IMR-90 (cell line): ENCODE measurements around the gene WNT2B. TPM values are rescaled to one million over a fixed set of nuclear protein-coding genes. Genes with fewer than 3 reads are reported as not detected.

Experiments
- ATAC-seq: fragments of 200-7000 bp; cut with Tn5 transposase; 2 replicates; pipeline ENCODE4 v1.9.1; 2020; ENCODE audit warnings: low read depth, mild to moderate bottlenecking, moderate library complexity
- BruUV-seq: library from RNA; stranded (reverse); fragments of 400-500 nt; replicated peaks from 2 replicates; lab custom pipeline; 2021; lab: Mats Ljungman, UMichigan
- CTCF ChIA-PET: fragments of 300-600 bp; formaldehyde crosslinking; extraction: SDS; loops from one replicate; lab custom pipeline; 2021; ENCODE audit warnings: antibody characterized with exemption; lab: Yijun Ruan, JAX
- POLR2A ChIA-PET: fragments of 300-600 bp; sonication (Branson Sonifier 250); formaldehyde crosslinking; loops from one replicate; lab custom pipeline; 2022; ENCODE audit warnings: antibody characterized with exemption; ENCODE audit not compliant: unreplicated experiment; lab: Charles Lee
- DNase-seq: peaks from one replicate; pipeline ENCODE4 v3.0.0; 2013
- H2AFZ ChIP-seq: replicated peaks from 2 replicates; pipeline ENCODE3; 2013; ENCODE audit warnings: low read length, mild to moderate bottlenecking; ENCODE audit not compliant: poor library complexity
- H2AK5ac ChIP-seq: 2 replicates; pipeline ENCODE4 v1.6.1; 2013; ENCODE audit warnings: low read depth, low read length, inconsistent platforms
- H2AK9ac ChIP-seq: replicated peaks from 2 replicates; pipeline ENCODE3; 2013; ENCODE audit warnings: mild to moderate bottlenecking, low read depth, low read length, moderate library complexity; ENCODE audit not compliant: poor library complexity
- H2BK120ac ChIP-seq: 2 replicates; pipeline ENCODE4 v1.6.1; 2013; ENCODE audit warnings: low read depth, low read length, inconsistent platforms
- H2BK15ac ChIP-seq: 3 replicates; pipeline ENCODE4 v1.6.1; 2013; ENCODE audit warnings: low read depth, low read length, inconsistent platforms
- H2BK20ac ChIP-seq: 2 replicates; pipeline ENCODE4 v1.6.1; 2013; ENCODE audit warnings: low read depth, mild to moderate bottlenecking, inconsistent platforms, low read length, moderate library complexity
- H2BK5ac ChIP-seq: 2 replicates; pipeline ENCODE4 v1.6.1; 2013; ENCODE audit warnings: mild to moderate bottlenecking, low read depth, low read length, inconsistent platforms; ENCODE audit not compliant: poor library complexity, severe bottlenecking
- H3K14ac ChIP-seq: replicated peaks from 2 replicates; pipeline ENCODE4 v1.6.1; 2013; ENCODE audit warnings: low read depth, low read length, inconsistent platforms
- H3K18ac ChIP-seq: 2 replicates; pipeline ENCODE4 v1.6.1; 2013; ENCODE audit warnings: low read depth, low read length, control low read depth
- H3K23ac ChIP-seq: 2 replicates; pipeline ENCODE4 v1.6.1; 2013; ENCODE audit warnings: low read depth, low read length, inconsistent platforms
- H3K27ac ChIP-seq: 2 replicates; pipeline ENCODE4 v1.5.1; 2013; ENCODE audit warnings: mild to moderate bottlenecking, control low read depth, low read length; ENCODE audit not compliant: insufficient read depth
- H3K27me3 ChIP-seq: 2 replicates; pipeline ENCODE4 v1.6.1; 2013; ENCODE audit warnings: low read length; ENCODE audit not compliant: control insufficient read depth, insufficient read depth
- H3K36me3 ChIP-seq: 2 replicates; pipeline ENCODE4 v1.6.1; 2013; ENCODE audit warnings: low read length, mixed read lengths; ENCODE audit not compliant: control insufficient read depth, insufficient read depth
- H3K4ac ChIP-seq: 2 replicates; pipeline ENCODE4 v1.6.1; 2013; ENCODE audit warnings: low read depth, low read length, inconsistent platforms
- H3K4me1 ChIP-seq: 2 replicates; pipeline ENCODE4 v1.6.1; 2013; ENCODE audit warnings: low read length, mixed read lengths; ENCODE audit not compliant: control insufficient read depth, insufficient read depth
- H3K4me2 ChIP-seq: 2 replicates; pipeline ENCODE4 v1.6.1; 2013; ENCODE audit warnings: low read depth, mild to moderate bottlenecking, control low read depth, low read length, moderate library complexity
- H3K4me3 ChIP-seq: 2 replicates; pipeline ENCODE4 v1.5.1; 2013; ENCODE audit warnings: low read depth, mild to moderate bottlenecking, control low read depth, low read length, moderate library complexity; ENCODE audit not compliant: insufficient read depth
- H3K56ac ChIP-seq: 2 replicates; pipeline ENCODE4 v1.6.1; 2013; ENCODE audit warnings: low read length, inconsistent platforms; ENCODE audit not compliant: insufficient read depth; ENCODE audit errors: extremely low read depth
- H3K79me1 ChIP-seq, 2 experiments: 2 replicates each; pipeline ENCODE4 v1.6.1; 2013; ENCODE audit warnings: low read length in 2 of 2, inconsistent platforms in 1 of 2, low read depth in 1 of 2
- H3K9ac ChIP-seq: 2 replicates; pipeline ENCODE4 v1.6.1; 2013; ENCODE audit warnings: low read depth, low read length, control low read depth
- H3K9me1 ChIP-seq: 2 replicates; pipeline ENCODE4 v1.6.1; 2013; ENCODE audit warnings: low read length, inconsistent platforms; ENCODE audit not compliant: insufficient read depth
- H3K9me3 ChIP-seq: 2 replicates; pipeline ENCODE4 v1.6.1; 2013; ENCODE audit warnings: low read length; ENCODE audit not compliant: control insufficient read depth, insufficient read depth
- H4K20me1 ChIP-seq: 2 replicates; pipeline ENCODE4 v1.6.1; 2013; ENCODE audit warnings: low read length, inconsistent platforms; ENCODE audit not compliant: insufficient read depth
- H4K5ac ChIP-seq: 2 replicates; pipeline ENCODE4 v1.6.1; 2013; ENCODE audit warnings: mild to moderate bottlenecking, low read depth, low read length, control low read depth
- H4K8ac ChIP-seq, 2 experiments: 2 replicates each; pipeline ENCODE4 v1.6.1; 2013; ENCODE audit warnings: low read depth in 2 of 2, low read length in 2 of 2, control low read depth in 1 of 2, inconsistent platforms in 1 of 2
- H4K91ac ChIP-seq: 2 replicates; pipeline ENCODE4 v1.6.1; 2013; ENCODE audit warnings: low read depth, low read length, inconsistent platforms; ENCODE audit not compliant: insufficient read depth
- CTCF ChIP-seq: conservative IDR thresholded peaks from 2 replicates; pipeline ENCODE4 v1.5.1; 2012; ENCODE audit warnings: mild to moderate bottlenecking, low read depth, low read length, improper control_type of control experiment
- FOS ChIP-seq: fragments of 150-350 bp; IDR thresholded peaks from 2 replicates; pipeline ENCODE4 v1.6.1; 2016; ENCODE audit warnings: low read depth, low read length
- MAFK ChIP-seq: IDR thresholded peaks from 2 replicates; pipeline ENCODE4 v1.6.1; 2012; ENCODE audit warnings: low read depth, low read length, improper control_type of control experiment
- MAZ ChIP-seq: IDR thresholded peaks from 2 replicates; pipeline ENCODE4 v1.6.1; 2012; ENCODE audit warnings: low read depth, mild to moderate bottlenecking, low read length, improper control_type of control experiment, moderate library complexity, borderline replicate concordance
- MXI1 ChIP-seq: IDR thresholded peaks from 2 replicates; pipeline ENCODE4 v1.6.1; 2012; ENCODE audit warnings: low read depth, mild to moderate bottlenecking, low read length, moderate library complexity, borderline replicate concordance
- NFE2L2 ChIP-seq: fragments of 150-350 bp; IDR thresholded peaks from 2 replicates; pipeline ENCODE4 v1.6.1; 2016; ENCODE audit warnings: low read depth, mild to moderate bottlenecking, low read length
- RCOR1 ChIP-seq: IDR thresholded peaks from 2 replicates; pipeline ENCODE4 v1.6.1; 2012; ENCODE audit warnings: mild to moderate bottlenecking, low read length, improper control_type of control experiment; ENCODE audit not compliant: insufficient replicate concordance
- RFX5 ChIP-seq: IDR thresholded peaks from 2 replicates; pipeline ENCODE4 v1.8.0; 2012; ENCODE audit warnings: low read depth, mild to moderate bottlenecking, low read length, moderate library complexity
- WGBS, 2 experiments: methylation state at CpG; one replicate each; pipeline versions ENCODE4 v1.1.5 to v1.1.7; 2013; ENCODE audit warnings: missing lambda C conversion rate in 2 of 2; ENCODE audit not compliant: insufficient read length in 1 of 2; ENCODE audit errors: extremely low coverage in 2 of 2; 5-methylcytosine and 5-hydroxymethylcytosine counted together
- dilution Hi-C: fragments of 300-500 bp; cut with HindIII; formaldehyde crosslinking; loops from one replicate; pipeline ENCODE4 v1.14.3; 2018; ENCODE audit warnings: low sequenced_read_pairs; ENCODE audit not compliant: unreplicated experiment
- in situ Hi-C: fragments of 300-500 bp; cut with MboI; formaldehyde crosslinking; loops from 3 replicates; pipeline ENCODE4 v1.14.3; 2019; ENCODE audit warnings: low sequenced_read_pairs, inconsistent platforms, mixed read lengths
- intact Hi-C: fragments of 100-400 bp; cut with micrococcal nuclease; formaldehyde crosslinking; loops from 2 replicates; pipeline ENCODE4 v1.10.0; 2022
- polyA plus RNA-seq, 3 experiments: library from polyadenylated mRNA; depleted of rRNA; stranded (reverse); fragments of >200 nt; gene quantifications; 2 replicates each; pipeline ENCODE4 v1.2.3, GENCODE V29; 2012; ENCODE audit warnings: low replicate concordance in 1 of 3
- total RNA-seq: library from RNA; depleted of rRNA; stranded (reverse); fragments of >200 nt; gene quantifications from 2 replicates; pipeline ENCODE4 v1.2.3, GENCODE V29; 2012

The WNT2B gene
- total and polyA plus RNA-seq, 2 of the 4 experiments (the other 2 are of a cell fraction) = 0.50 to 0.54 TPM

GRCh38 chr1:112462953-112463279 lies 45.8 kb upstream of the WNT2B start:
- Histone ChIP-seq H2BK120ac (no peak overlapping the region), H2BK15ac (no peak overlapping the region), H2AK9ac (no peak overlapping the region), H3K27me3 (no peaks in the 10 kb centered on the region), H3K4me1 (peaks cover 27% of the 10 kb centered on the region), H3K27ac (no peak overlapping the region), H4K20me1 (no peaks in the 10 kb centered on the region), H2BK20ac (no peak overlapping the region), H4K91ac (no peak overlapping the region), H3K23ac (no peak overlapping the region), H3K9me3 (no peaks in the 10 kb centered on the region), H3K56ac (no peak overlapping the region), H2BK5ac (no peak overlapping the region), H3K4me3 (no peak overlapping the region), H3K18ac (no peak overlapping the region), H3K14ac (no peak overlapping the region), H2AK5ac (no peak overlapping the region), H3K4me2 (no peak overlapping the region), H3K36me3 (peaks cover 5% of the 10 kb centered on the region), H3K79me1 (peaks cover 19 to 56% of the 10 kb centered on the region in 2 experiments), H2AFZ (no peak overlapping the region), H3K4ac (no peak overlapping the region), H3K9ac (no peak overlapping the region), H3K9me1 (peaks cover 17% of the 10 kb centered on the region), H4K5ac (no peak overlapping the region), H4K8ac (no peak overlapping the region)
- ATAC-seq (no peak), DNase-seq (no peak)
- TF ChIP-seq RCOR1 = no peak
- TF ChIP-seq MAFK = no peak
- TF ChIP-seq CTCF = no peak
- TF ChIP-seq FOS = no peak
- TF ChIP-seq RFX5 = no peak
- TF ChIP-seq NFE2L2 = no peak
- TF ChIP-seq MAZ = no peak
- no peak for TF ChIP-seq MXI1
- dilution Hi-C loops = no loop called here
- intact Hi-C loops = loop anchor here (10.0 kb wide), 1 partner anchor 242 kb away; the partner anchor contains the start of gene RHOC
- in situ Hi-C loops = loop anchor here (5.0 kb wide), 1 partner anchor 71 kb away; no protein-coding TSS in a partner anchor
- POLR2A ChIA-PET = no interaction called here
- CTCF ChIA-PET = interaction anchor here (1.7 kb wide), 1 partner anchor 18 kb away, joined by 6 read pairs; no protein-coding TSS in a partner anchor
- no TSS peak for BruUV-seq
- WGBS, 2 experiments = 100% methylated on average over 1 of the region's 1 CpG; no CpG with 5 or more reads in 1 of the 2 experiments
